Measurements from ENCODE around the gene TDRD12. TPM values are rescaled to one million over a fixed set of nuclear protein-coding genes. Genes with fewer than 3 reads are reported as not detected.

The TDRD12 gene
- total RNA-seq, 4 donors from 2014 or later = 2.0 to 5.7 TPM; not detected in 2

DNA sequence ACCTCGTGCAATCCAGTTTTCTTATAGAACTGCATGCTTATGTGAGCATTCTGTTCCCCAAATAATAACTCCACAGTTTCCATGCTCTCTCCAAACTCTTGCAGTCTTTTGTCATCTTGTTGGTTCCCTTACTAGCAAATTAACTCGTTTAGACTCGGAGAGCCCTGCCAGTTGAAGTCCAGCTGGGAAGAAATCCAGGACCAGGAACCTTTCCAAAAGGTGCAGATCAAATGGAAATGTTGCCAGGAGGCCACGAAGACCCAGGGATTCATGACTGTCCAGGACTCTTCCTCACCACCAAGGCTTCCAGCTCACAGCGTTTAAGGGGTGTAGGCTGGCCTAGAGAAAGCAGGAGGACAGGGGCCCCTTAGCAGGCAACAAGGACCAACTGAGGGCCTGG lies 2.1 kb upstream of the TDRD12 start:
- Histone ChIP-seq H3K9me3 (no peaks in the 10 kb centered on the region), H3K36me3 (no peaks in the 10 kb centered on the region), H3K4me1 (no peaks in the 10 kb centered on the region), H3K27me3 (no peaks in the 10 kb centered on the region), H3K27ac (no peak overlapping the region), H3K4me3 (no peak overlapping the region)
- intact Hi-C loops (cut with DNase I; ENCODE audit: low total_unique reads) = no loop called here
- DNase-seq = no peak
- TF ChIP-seq, protein P1, sequence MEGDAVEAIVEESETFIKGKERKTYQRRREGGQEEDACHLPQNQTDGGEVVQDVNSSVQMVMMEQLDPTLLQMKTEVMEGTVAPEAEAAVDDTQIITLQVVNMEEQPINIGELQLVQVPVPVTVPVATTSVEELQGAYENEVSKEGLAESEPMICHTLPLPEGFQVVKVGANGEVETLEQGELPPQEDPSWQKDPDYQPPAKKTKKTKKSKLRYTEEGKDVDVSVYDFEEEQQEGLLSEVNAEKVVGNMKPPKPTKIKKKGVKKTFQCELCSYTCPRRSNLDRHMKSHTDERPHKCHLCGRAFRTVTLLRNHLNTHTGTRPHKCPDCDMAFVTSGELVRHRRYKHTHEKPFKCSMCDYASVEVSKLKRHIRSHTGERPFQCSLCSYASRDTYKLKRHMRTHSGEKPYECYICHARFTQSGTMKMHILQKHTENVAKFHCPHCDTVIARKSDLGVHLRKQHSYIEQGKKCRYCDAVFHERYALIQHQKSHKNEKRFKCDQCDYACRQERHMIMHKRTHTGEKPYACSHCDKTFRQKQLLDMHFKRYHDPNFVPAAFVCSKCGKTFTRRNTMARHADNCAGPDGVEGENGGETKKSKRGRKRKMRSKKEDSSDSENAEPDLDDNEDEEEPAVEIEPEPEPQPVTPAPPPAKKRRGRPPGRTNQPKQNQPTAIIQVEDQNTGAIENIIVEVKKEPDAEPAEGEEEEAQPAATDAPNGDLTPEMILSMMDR (IDR thresholded peaks at IDR 0.05) = no peak
- no peak for TF ChIP-seq POLR2A (IDR thresholded peaks at IDR 0.05)

DNA sequence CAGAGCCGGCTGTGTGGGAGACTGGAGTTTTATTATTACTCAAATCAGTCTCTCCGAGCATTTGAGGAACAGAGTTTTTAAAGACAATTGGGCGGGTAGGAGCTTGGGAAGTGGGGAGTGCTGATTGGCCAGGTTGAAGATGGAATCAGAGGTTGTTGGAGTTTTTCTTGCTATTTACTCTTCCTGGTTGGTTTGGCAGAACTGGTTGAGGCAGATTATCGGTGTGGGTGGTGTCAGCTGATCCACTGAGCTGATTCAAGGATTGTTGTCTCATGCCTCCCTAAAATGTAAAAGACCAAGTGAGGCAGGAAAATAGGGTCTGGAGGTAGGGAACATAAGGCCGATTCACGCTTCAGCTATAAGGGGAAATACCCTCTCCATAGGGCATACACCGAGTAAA lies 1.3 kb upstream of the TDRD12 start:
- intact Hi-C loops (cut with DNase I; ENCODE audit: low total_unique reads) = no loop called here
- DNase-seq = no peak
- H3K4me1 ChIP-seq = no peaks in the 10 kb centered on the region

GRCh38 chr19:32720216-32720935 lies 809 bp downstream of the TDRD12 start:
- Histone ChIP-seq H3K27ac (no peak overlapping the region), H3K4me1 (no peaks in the 10 kb centered on the region), H3K36me3 (no peaks in the 10 kb centered on the region), H3K4me3 (no peak overlapping the region), H3K27me3 (no peaks in the 10 kb centered on the region), H3K9me3 (no peaks in the 10 kb centered on the region)
- intact Hi-C loops (cut with DNase I; ENCODE audit: low total_unique reads) = no loop called here
- DNase-seq = no peak
- TF ChIP-seq, protein P1 (IDR thresholded peaks at IDR 0.05) = no peak
- no peak for TF ChIP-seq POLR2A (IDR thresholded peaks at IDR 0.05)

More for the DNA sequence above, 1.3 kb upstream of the TDRD12 start:
- H3K36me3 ChIP-seq = no peaks in the 10 kb centered on the region
- H3K9me3 ChIP-seq = no peaks in the 10 kb centered on the region
- no peak overlapping the region for H3K27ac ChIP-seq
- H3K27me3 ChIP-seq = no peaks in the 10 kb centered on the region
- TF ChIP-seq POLR2A (IDR thresholded peaks at IDR 0.05) = no peak
- TF ChIP-seq, protein P1 (IDR thresholded peaks at IDR 0.05) = no peak
- no peak overlapping the region for H3K4me3 ChIP-seq

DNA sequence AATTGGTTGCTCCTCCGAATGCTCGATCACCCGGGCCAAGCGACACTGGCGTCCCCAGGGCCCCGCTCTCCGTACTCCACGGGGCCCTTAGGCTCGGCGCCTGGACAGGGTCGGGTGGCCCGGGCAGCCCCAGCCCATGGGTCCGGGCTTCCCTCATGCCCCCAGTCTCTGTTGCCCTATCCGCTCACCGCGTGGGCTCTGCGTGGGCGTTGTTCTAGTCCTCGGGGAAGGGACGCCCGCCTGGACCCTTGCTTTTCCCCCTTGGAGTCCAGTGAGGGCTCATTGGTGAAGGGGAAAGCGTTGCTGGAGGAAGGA lies 1.3 kb downstream of the TDRD12 start:
- Histone ChIP-seq H3K27ac (no peak overlapping the region), H3K9me3 (no peaks in the 10 kb centered on the region), H3K27me3 (no peaks in the 10 kb centered on the region), H3K4me3 (no peak overlapping the region), H3K36me3 (no peaks in the 10 kb centered on the region), H3K4me1 (no peaks in the 10 kb centered on the region)
- DNase-seq = no peak
- TF ChIP-seq, protein P1 (IDR thresholded peaks at IDR 0.05) = no peak
- no peak for TF ChIP-seq POLR2A (IDR thresholded peaks at IDR 0.05)
- intact Hi-C loops (cut with DNase I; ENCODE audit: low total_unique reads) = no loop called here

GRCh38 chr19:32735936-32736335 lies 16.4 kb downstream of the TDRD12 start:
- Histone ChIP-seq H3K4me1 (no peaks in the 10 kb centered on the region), H3K27me3 (no peaks in the 10 kb centered on the region), H3K36me3 (no peaks in the 10 kb centered on the region), H3K27ac (no peak overlapping the region), H3K4me3 (no peak overlapping the region), H3K9me3 (no peaks in the 10 kb centered on the region)
- intact Hi-C loops (cut with DNase I; ENCODE audit: low total_unique reads) = no loop called here
- DNase-seq = no peak
- TF ChIP-seq POLR2A (IDR thresholded peaks at IDR 0.05) = no peak
- TF ChIP-seq, protein P1 (IDR thresholded peaks at IDR 0.05) = no peak
